COLO668 (cell line): ENCODE data around the gene MRPS33.
"Not testable (repeated sequence)": the region's sequence is repeated elsewhere in the genome, so short reads cannot be mapped to it uniquely, and the experiment has no call there.

Experiments used
- DNase-seq: peaks from one replicate; lab custom pipeline; 2025; ENCODE audit not compliant: unreplicated experiment; lab: John Stamatoyannopoulos, UW

MRPS33 gene

DNA sequence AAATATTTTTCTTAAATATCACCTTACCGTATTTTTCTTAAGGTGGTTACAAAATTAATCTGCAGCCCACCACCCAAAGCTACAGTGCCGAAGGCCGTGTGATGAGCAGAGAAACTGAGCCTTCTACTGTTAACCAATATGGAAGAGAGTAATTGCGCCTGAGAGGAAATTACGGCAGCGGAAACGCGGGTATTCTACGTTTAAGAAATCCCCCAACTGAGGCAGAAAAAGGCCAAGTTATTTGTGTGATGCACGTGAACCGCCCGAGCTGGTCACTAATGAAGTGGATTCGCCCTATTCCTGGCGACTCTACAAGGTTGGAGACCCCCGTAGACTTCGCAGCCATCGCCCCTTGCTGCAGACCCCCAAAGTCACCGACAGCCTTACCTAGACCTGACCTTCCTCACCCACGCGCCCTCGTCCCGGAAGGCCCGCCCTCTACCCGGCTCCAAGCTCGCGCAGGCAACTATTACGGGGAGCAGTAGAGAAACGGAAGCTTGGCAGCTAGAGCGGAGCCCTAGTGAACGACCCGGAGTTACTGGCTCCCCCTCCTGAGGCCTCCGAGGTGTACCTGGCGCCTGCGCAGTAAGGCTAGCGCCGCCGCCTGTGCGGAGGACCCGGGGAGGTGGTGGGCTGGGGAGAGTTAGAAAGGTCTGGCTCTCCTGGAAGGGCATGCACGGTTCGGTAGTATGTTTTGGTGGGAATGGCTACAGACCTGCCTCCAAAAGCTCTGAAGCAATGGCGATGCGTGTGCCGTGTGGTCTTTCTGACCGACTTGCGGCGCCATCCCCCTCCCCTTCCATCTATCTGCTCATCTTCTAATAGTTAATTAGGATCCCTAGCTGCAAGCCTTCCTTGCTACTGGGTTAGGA lies at the start of gene MRPS33:
MRPS33 (minus strand) TSS at position 429 of the 872 bp plus-strand sequence. CDS start 4,319 bp downstream, outside the sequence.
- DNase-seq = peak; percentile 97

DNA sequence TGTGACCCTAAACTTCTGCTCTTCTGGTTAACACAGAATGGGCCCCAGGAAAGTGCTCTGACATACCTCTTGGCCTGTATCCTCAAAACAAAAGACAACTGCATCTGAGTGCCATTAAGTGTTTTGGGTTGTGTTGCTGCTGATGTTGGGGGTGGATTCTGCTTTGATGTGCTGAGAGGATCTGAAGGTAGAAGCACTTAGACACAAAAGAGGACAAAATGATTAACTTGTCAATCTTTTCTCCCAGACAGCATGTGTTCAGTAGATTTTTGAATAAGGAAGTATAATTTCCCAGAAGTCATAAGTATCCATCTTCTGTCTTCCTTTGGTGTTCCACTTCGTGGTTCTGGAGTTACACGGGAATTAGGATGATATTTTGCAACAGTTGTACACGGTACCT lies 43.0 kb upstream of the MRPS33 start:
- no peak for DNase-seq

DNA sequence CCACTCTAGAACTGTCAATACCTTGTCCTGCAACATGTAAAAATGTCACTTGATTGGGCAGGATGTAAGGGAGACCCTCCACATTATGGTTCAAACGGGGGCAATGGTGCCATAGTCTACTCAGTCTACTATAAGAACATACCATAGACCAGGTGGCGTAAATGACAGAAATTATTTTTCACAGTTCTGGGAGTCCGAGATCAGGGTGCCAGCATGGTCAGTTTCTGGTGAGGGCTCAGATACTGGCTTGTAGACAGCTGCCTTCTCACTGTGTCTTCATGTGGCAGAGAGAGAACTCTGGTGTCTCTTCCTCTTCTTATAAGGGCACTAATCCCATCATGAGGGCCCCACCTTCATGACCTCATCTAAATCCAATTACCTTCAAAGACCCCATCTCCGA lies 40.4 kb upstream of the MRPS33 start:
- no peak for DNase-seq

DNA sequence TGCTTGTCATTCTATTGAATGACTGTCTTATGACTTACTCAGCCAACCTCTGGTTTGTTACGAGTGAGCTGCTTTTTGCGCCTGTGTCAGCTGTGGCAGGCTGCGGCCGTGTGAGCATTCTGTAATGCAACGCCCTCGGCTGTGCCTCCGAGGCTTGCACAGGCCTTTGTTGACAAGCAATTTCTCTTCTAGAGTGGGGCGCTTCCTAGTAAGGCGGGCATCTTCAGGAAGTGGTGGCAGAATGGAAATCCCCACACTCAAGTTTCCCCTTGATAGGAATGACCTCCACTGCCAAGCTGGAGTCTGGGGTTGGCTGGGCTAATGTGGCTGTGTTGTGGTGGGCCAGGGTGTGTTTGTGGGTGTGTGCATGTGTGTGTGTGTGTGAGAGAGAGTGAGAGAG lies 38.9 kb upstream of the MRPS33 start:
- DNase-seq = peak; percentile 59

DNA sequence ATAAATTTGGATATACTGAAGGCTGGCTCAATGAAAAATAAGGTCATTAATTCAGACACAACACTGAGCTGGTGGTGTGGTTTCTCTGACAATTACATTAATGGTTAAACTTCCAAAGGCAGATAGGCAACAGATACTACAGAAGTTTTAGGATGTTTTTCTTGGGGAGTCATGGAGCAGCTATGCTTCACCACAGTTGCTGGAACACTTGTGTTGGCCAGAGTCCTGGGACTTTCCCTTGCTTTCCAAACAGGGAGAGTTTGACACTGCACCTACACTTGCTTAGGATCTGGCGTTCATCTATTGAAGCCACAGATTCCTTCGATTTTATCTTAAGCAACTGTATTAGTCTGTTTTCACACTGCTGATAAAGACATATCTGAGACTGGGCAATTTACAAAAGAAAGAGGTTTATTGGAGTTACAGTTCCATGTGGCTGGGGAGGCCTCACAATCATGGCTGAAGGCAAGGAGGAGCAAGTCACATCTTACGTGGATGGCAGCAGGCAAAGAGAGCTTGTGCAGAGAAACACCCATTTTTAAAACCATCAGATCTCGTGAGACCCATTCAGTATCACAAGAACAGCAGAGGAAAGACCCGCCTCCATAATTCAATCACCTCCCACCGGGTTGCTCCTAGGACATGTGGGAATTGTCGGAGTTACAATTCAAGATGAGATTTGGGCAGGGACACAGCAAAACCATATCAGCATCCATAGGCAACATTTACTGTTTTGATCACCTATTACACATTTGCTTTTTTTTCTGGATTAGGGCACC lies 31.3 kb upstream of the MRPS33 start:
- DNase-seq = no peak

DNA sequence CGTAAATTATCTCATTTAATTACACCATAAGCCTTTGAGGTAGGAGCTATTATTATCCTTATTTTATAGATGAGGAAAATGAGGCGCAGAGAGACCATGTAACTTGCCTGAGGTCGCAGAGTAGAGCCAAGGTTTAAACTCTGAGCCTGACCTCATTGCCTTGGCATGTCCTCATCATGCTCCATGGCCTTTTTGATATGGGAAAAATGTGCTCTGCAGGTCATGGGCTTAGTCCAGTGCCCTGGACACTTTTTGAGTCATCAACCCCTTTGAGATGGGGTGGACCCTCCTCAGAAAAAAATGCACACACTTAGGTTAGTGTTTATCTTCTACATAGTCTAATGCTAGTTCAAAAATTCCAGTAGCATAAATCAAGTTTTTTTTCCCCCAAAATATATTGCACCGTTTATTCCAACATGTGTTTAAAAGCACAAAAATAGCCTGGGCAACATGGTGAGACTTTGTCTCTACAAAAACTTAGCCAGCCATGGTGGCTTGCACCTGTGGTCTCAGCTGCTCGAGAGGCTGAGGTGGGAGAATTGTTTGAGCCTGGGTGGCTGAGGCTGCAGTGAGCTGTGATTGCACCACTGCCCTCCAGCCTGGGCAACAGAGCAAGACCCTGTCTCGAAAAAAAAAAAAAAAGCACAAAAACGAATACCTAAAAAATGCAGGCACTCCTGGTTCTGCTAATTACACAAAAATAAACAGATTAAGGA lies 30.5 kb upstream of the MRPS33 start:
- no peak for DNase-seq

DNA sequence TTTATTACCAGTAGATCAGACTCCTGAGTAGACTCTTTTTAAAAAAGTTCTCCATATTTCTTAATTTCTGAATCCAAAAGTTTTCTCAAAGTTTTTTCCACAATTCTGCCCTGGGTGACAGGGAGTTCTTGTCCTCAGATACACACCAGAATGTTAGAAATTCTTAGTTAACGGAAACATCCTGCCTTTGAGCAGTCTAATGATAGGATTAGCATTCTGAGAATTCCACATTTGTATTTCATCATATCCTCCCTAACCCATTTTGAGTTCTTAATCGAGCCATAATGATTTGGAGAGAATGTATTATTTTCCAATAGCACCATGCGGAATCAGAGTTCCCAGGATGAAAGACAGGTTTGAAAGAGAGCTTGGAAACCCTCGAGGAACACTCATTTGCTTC lies 28.9 kb upstream of the MRPS33 start:
- no peak for DNase-seq

DNA sequence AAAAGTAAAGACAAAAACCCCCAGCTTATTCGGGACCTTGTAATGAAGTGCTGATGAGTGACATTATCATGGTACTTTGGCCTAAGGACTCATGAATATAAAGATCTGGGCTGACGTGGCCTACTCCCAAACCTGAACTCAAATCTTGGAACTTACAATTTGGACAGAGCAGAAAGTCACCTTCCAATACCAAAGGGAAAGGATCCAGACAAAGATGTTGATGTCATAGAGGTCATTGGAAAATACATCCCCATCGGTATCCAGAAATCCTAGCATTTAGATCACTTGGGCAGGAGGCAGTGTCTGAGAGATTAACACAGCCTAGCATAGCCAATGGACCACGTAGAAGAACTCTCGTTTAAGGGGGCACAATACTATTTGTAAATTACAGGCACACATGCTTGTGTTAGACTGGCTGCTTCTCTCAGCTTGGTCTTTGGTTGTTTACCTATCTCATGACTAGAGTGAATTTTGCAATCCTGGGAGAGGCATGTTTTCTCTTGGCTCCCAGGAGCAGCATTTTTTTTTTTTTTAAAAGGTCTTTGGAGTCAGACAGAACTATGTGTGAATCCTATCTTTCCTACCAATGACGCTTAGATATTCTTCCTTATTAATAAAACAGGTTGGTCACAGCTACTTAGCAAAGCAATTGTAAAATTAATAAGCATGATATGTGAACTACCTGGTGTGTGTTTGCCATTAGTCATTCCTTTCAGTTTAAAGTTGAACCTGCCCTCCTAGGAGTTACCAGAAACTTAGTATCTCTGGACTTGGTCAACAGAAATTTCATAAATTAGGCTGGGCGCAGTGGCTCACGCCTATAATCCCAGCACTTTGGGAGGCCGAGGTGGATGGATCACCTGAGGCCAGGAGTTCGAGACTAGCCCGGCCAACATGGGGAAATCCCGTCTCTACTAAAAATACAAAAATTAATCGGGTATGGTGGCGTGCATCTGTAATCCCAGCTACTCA lies 27.8 kb upstream of the MRPS33 start:
- no peak for DNase-seq

DNA sequence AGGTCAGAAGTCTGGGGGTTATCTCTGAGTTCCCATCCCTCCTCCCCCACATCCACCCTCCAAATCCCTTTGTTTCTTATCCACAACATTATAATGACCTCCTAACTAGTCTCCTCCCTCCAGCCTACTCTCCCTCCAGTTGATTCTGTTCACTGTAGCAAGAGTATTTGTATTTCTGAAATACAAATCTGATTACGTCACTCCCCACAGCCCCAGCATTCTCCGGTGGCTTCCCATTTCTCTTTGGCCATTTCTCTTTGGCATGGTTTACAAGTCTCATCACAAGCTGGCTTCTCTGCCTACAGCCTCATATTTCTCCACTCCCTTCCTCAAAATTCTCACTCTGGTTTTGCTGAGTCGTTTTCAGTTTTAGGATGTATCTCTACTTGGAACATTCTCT lies 24.6 kb upstream of the MRPS33 start:
- DNase-seq = no peak

DNA sequence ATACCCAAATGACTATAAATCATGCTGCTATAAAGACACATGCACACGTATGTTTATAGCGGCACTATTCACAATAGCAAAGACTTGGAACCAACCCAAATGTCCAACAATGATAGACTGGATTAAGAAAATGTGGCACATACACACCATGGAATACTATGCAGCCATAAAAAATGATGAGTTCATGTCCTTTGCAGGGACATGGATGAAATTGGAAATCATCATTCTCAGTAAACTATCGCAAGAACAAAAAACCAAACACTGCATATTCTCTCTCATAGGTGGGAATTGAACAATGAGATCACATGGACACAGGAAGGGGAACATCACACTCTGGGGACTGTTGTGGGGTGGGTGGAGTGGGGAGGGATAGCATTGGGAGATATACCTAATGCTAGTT lies 23.3 kb upstream of the MRPS33 start:
- DNase-seq = not testable (repeated sequence)

DNA sequence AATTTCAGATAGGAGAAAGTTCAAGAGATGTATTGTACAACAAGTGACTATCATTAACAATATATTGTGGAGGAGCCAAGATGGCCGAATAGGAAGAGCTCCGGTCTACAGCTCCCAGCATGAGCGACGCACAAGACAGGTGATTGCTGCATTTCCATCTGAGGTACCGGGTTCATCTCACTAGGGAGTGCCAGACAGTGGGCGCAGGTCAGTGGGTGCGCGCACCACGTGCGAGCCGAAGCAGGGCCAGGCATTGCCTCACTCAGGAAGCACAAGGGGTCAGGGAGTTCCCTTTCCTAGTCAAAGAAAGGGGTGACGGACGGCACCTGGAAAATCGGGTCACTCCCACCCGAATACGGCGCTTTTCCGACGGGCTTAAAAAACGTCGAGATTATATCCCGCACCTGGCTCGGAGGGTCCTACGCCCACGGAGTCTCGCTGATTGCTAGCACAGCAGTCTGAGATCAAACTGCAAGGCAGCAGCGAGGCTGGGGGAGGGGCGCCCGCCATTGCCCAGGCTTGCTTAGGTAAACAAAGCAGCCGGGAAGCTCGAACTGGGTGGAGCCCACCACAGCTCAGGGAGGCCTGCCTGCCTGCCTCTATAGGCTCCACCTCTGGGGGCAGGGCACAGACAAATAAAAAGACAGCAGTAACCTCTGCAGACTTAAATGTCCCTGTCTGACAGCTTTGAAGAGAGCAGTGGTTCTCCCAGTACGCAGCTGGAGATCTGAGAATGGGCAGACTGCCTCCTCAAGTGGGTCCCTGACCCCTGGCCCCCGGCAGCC lies 18.0 kb upstream of the MRPS33 start:
- DNase-seq = not testable (repeated sequence)

DNA sequence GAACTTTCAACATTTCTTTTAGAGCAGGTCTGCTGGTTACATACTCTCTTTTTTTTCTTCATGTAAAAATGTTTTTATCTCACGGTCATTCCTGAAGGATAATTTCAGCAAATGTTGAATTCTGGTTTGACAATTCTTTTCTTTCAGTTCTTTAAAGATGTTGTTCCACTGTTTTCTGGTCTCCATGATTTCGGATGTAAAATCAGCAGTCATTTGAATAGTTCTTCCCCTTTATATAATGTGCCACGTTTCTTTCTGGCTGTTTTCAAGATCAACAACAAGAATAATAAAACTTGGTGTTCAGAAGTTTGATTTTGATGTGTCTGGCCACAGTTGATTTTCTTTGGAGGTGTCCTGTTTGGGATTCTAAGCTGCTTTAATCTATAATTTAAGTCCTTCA lies 14.0 kb upstream of the MRPS33 start:
- no peak for DNase-seq

DNA sequence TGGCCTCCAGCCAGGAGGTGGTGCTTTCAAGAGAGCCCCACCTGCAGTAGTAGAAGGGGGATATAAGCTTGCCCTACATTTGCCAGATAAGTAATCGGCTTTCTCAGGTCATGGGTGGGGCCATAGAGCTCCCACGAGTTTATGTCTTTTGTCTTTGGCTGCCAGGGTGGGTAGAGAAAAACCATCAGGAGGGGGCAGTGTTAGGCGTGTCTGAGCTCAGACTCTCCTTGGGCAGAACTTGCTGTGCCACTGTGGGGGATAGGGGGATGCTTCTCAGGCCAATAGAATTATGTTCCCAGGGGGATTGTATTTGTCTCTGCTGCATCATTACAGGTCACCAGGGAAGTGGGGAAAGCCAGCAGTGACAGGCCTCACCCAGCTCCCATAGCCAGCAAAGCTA lies 12.3 kb upstream of the MRPS33 start:
- DNase-seq = no peak

DNA sequence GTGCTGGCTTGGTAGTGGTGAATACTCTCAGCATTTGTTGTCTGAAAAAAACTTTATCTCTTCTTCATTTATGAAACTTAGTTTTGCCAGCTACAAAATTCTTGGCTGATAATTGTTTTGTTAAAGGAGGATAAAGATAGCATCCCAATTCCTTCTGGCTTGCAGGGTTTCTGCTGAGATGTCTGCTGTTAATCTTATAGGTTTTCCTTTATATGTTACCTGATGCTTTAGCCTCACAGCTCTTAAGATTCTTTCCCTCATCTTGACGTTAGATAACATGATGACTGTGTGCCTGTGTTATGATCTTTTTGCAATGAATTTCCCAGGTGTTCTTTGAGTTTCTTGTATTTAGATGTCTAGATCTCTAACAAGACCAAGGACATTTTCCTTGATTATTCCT lies 9.9 kb upstream of the MRPS33 start:
- no peak for DNase-seq

DNA sequence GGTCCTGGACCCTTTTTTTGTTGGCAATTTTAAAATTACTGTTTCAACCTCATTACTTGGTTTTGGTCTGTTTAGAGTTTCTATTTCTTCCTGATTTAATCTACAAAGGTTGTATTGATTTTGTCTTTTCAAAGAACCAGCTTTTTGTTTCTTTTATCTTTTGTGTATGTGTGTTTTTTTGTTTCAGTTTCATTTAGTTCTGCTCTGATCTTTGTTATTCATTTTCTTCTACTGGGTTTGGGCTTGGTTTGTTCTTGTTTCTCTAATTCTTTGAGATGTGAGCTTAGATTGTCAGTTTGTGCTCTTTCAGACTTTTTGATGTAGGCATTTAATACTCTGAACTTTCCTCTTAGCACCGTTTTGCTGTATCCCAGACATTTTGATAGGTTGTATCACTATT lies 8.5 kb upstream of the MRPS33 start:
- DNase-seq = no peak

DNA sequence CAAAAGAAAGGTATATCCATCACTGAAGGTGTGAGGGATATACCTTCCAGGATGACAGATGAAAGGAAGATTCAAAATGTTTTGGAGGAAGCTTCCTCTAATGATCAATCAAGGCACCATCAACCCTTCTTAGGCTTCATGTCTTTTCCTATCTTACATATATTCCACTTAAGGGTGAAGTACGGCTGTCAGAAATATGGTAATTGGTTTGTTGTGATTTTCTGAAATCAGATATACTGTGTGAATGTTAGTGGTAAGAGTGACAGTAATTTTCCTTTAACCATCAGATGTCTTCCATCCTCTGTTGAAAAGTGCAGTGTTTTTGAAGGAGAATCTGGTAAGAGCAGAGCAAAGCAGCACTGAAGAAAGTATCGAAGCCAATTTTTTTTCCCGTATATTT lies 2.8 kb upstream of the MRPS33 start:
- DNase-seq = no peak

DNA sequence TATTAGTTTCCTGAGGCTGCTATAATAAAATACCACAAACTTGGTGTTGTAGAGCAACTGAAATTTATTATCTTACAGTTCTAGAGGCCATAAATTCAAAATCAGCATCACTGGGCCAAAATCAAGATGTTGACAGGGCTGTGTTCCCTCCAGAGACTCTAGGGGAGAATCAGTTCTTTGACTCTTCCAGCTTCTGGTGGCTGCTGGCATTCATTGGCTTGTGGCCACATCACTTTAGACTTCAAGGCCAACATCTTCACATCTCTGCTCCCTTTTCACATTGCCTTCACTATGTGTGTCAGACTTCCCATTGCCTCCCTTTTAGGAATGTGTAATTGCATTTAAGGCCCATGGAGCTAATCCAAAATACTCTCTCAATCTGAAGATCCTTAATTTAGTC lies 1.6 kb upstream of the MRPS33 start:
- DNase-seq = no peak

DNA sequence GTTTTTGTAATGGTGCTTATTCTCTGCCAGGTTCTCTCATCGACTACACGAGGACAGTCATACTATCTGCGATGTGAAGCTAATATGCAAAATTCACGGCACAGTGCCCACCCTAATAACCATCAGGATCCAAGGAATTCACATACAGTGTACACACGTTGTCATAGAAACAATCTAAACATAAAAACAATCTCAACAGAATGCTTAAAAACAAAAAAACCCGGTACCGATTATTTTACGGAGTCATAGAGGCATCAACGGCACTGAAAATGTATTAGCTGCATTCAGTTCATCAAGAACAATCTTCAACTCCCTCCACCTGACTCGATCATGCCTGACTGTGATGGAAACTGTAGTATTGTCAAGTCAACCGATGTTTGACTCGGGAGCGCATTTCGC lies 628 bp downstream of the MRPS33 start:
- DNase-seq = no peak

DNA sequence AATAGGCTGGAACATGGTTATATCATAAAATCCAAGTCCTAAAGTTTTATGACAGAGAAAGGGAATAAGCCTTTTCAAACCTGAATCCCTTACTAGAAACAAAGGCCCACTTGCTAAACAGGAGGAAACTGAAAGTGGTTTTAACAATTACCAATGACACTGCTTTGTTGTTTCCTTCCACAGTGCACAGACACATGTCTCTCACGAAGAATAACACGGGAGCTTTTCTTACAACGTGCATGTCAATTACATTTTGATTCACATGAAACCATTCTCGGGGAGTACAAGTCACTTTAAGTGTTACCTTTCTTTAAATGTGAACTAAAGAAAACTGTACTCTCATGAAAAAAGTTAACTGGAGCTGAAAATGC lies 1.4 kb downstream of the MRPS33 start:
- no peak for DNase-seq
